K562 (cell line): ENCODE results near the gene LIN28B. TPM values are rescaled to one million over a fixed set of nuclear protein-coding genes. Genes with fewer than 3 reads are reported as not detected.

ENCODE experiments used
- BCLAF1 ChIP-seq, 2 experiments: fragments of 450-650 bp in 1 of 2; IDR thresholded peaks; 2 replicates each; pipeline ENCODE4 v1.6.1; 2011 to 2017; ENCODE audit warnings: low read depth in 2 of 2, antibody characterized with exemption in 1 of 2, borderline replicate concordance in 1 of 2, low read length in 1 of 2, mild to moderate bottlenecking in 1 of 2, mixed read lengths in 1 of 2; ENCODE audit not compliant: control insufficient read depth in 1 of 2
- ETS2 ChIP-seq: IDR thresholded peaks from 2 replicates; pipeline ENCODE4 v1.6.1; 2016; ENCODE audit warnings: borderline replicate concordance, missing genetic modification characterization, mild to moderate bottlenecking, moderate library complexity, missing compliant biosample characterization; ENCODE audit not compliant: poor library complexity, severe bottlenecking
- GABPA ChIP-seq: fragments of 200-800 bp; sonication (Bioruptor generic); conservative IDR thresholded peaks from 2 replicates; pipeline ENCODE4 v1.6.1; 2016; ENCODE audit warnings: low read depth, missing genetic modification characterization, missing compliant biosample characterization
- MEIS2 ChIP-seq: fragments of 450-650 bp; IDR thresholded peaks from 2 replicates; pipeline ENCODE4 v1.6.1; 2014; ENCODE audit warnings: mild to moderate bottlenecking; ENCODE audit not compliant: partially characterized antibody
- MLLT1 ChIP-seq, 2 experiments: fragments of 450-650 bp; IDR thresholded peaks; 2 replicates each; pipeline ENCODE4 v1.6.1; 2016
- REST ChIP-seq, 2 experiments: fragments of 450-650 bp; formaldehyde crosslinking in 1 of 2; IDR thresholded peaks; 2 replicates each; pipeline versions ENCODE4 v1.4.0 to v1.6.1; 2014 to 2020; ENCODE audit warnings: mild to moderate bottlenecking in 2 of 2, borderline replicate concordance in 1 of 2, low read depth in 1 of 2
- SUPT5H ChIP-seq: fragments of 450-650 bp; IDR thresholded peaks from 2 replicates; pipeline ENCODE4 v1.6.1; 2016
- YY1 ChIP-seq, 3 experiments: IDR thresholded peaks; 2 replicates each; pipeline ENCODE4 v1.6.1; 2011; ENCODE audit warnings: low read length in 2 of 3, mild to moderate bottlenecking in 2 of 3, moderate library complexity in 2 of 3, borderline replicate concordance in 1 of 3, control low read depth in 1 of 3, low read depth in 1 of 3; ENCODE audit not compliant: insufficient read depth in 3 of 3, insufficient replicate concordance in 2 of 3, control insufficient read depth in 1 of 3, insufficient read length in 1 of 3; ENCODE audit errors: extremely low read depth in 1 of 3
- ZNF316 ChIP-seq: fragments of 450-650 bp; IDR thresholded peaks from 2 replicates; pipeline ENCODE4 v1.6.1; 2016
- polyA plus RNA-seq, 8 experiments: library from polyadenylated mRNA; depleted of rRNA in 4 of 8; stranded (reverse) in 5 of 8; unstranded in 3 of 8; fragments of >200 nt; fragmentation: Nextera tagmentation in 2 of 8; fragmentation: Illumina TruSeq in 1 of 8; extraction: Ambion mirVana in 2 of 8; extraction: Trizol in 1 of 8; gene quantifications; 2 replicates each; pipeline versions ENCODE4 v1.2.1 to v1.2.3, GENCODE V29; 2011 to 2014; ENCODE audit warnings: inconsistent platforms in 1 of 8, missing spikeins in 1 of 8
- total RNA-seq, 7 experiments: library from RNA; depleted of rRNA in 6 of 7; stranded (reverse); fragments of >200 nt in 6 of 7; fragmentation: Illumina TruSeq in 2 of 7; extraction: Trizol in 2 of 7; gene quantifications; 2 replicates each; pipeline versions ENCODE4 v1.2.1 to v1.2.3, GENCODE V29; 2011 to 2021; ENCODE audit warnings: low replicate concordance in 1 of 7

The LIN28B gene
- total and polyA plus RNA-seq, 9 of the 15 experiments (the other 6 are each of a cell fraction or from before 2014, with no cell fraction given): 20.9 to 77.3 (median 42.1) TPM

GRCh38 chr6:104956731-104957294 lies at the start of gene LIN28B (continued):
- TF ChIP-seq BCLAF1 (IDR thresholded peaks at IDR 0.05; ENCODE audit: borderline replicate concordance in 1 of 2, control insufficient read depth in 1 of 2, low read depth in 2 of 2, low read length in 1 of 2): 0 out of 4 replicates have a peak, but pooled peaks of 1 of the 2 experiments have one; percentile 15
- 0 out of 2 replicates have a peak, but pooled peaks have one; percentile 29 for TF ChIP-seq REST (IDR thresholded peaks at IDR 0.05; ENCODE audit: borderline replicate concordance)
- TF ChIP-seq REST (CRISPR knock-in tag; IDR thresholded peaks at IDR 0.05; ENCODE audit: low read depth): no peak
- TF ChIP-seq MEIS2: peak; percentile 95
- TF ChIP-seq YY1 (IDR thresholded peaks at IDR 0.05; ENCODE audit: borderline replicate concordance in 1 of 3, control insufficient read depth in 1 of 3, extremely low read depth in 1 of 3, insufficient read depth in 3 of 3, insufficient read length in 1 of 3, insufficient replicate concordance in 2 of 3, low read depth in 1 of 3, low read length in 2 of 3): peak in 2 of 3 experiments; percentile 22 to 84
- peak; percentile 39; the same call in 1 of the 2 replicates for TF ChIP-seq ZNF316
- 0 out of 2 replicates have a peak, but pooled peaks have one; percentile 2 for TF ChIP-seq GABPA (tag)
- peak; percentile 7; the same call in 1 of the 2 replicates for TF ChIP-seq SUPT5H
- peak in 1 of 2 experiments; percentile 64; a peak in 2 of 4 replicates for TF ChIP-seq MLLT1 (IDR thresholded peaks at IDR 0.05)
- TF ChIP-seq ETS2: no peak
